Activated T-helper 2 cell treated with anti-CD3 and anti-CD28 coated beads, Interferon-gamma antibody, Interleukin-2, Interleukin-4, amounts not matched to agents 10 μg/mL and 5 μg/mL and 100 μg/mL, durations not matched to agents 14 hours and 24 hours and 36 hours (primary cell): ENCODE results near the gene MPC1L. TPM values are rescaled to one million over a fixed set of nuclear protein-coding genes. Genes with fewer than 3 reads are reported as not detected.

Experiments used
- total RNA-seq: library from RNA; stranded (reverse); gene quantifications from 2 replicates; pipeline ENCODE4 v1.2.3, GENCODE V29; 2022

MPC1L gene
- total RNA-seq, 1 donor from 2014 or later = not detected

Other genes starting within 250 kb of the MPC1L start
- gene ATP6AP2, start 42.5 kb upstream of the MPC1L start, total RNA-seq = 69.6 and 70.3 TPM in 2 replicates
- 19.5 TPM in 2 replicates for gene CXorf38, start 24.1 kb downstream of the MPC1L start, total RNA-seq
- 37.8 and 44.7 TPM in 2 replicates for gene MED14, start 112.1 kb downstream of the MPC1L start, total RNA-seq